ENCODE results near the gene CHPF.

CHPF gene

GRCh38 chr2:219552382-219553167, 9.0 kb upstream of the CHPF start:
- peak in 50 of 51 donors; percentile 51 to 94 (median 80) for DNase-seq

DNA sequence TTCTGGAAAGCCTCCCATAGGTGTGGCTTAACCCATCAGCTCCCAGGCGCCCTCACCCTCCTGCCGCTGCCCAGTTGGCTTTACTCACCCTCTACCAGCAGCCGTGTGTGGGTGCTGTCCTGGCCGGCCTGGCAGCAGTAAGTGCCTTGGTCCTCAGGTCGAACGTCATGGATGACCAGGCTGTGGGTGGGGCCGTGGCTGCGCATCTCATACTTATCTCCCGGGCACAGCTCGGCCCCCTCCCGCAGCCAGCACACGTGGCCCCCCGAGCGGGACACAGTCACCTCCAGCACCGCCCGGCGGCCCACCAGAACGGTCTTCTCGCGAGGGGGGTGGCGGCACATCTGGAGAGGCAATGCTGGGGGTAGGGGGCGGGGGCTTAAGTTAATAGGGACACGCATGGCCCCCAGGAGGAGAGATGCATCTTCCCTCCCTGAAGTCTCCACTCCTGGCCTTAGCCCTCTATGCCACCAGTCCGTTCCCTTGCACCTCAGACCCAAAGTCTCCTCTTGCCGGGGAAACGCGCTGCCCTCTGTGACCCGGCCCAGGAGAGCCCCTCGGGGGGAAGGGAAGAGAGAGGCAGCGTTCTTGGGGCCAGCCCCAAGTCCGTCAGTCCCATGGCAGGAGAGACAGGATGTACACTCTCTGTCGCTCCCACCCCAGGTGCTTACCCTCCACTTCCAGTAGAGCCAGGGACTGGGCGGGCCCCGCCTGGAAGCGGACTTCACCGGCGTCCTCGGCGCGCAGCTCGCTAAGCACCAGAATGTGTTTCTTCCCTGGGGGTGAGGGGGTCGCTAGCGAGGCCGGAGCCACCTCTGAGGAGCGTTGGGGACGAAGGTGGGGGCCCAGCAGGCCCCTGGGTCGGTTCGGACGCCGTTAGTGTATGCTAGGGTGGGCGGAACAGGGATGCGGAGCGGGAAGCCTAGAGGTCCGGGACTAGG, 8.1 kb upstream of the CHPF start:
- peak in 27 of 51 donors; percentile 5 to 53 (median 28) for DNase-seq

DNA sequence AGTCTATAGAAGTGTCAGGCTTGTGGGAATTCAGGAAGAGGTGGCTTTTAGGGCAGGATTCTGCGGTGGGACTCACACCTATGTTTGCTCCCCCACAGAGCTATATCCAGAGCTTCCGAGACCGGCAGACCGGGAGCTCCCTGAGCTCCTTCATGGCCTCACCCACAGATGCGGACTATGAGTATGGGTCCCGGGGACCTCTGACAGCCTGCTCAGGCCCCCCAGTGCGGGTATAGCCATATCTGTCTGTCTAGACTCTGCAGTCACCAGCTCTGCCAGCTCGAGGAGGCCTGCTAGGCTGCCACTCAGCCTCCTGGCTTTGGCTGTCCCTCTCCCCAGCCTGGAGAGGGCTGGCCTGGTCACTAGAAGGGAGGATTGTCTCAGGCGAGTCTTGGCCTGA, 6.0 kb upstream of the CHPF start:
- no peak for DNase-seq

- no peak for DNase-seq
These were observed 5.4 kb upstream of the CHPF start for GRCh38 chr2:219548990-219549389.

- no peak for DNase-seq
These were observed 4.0 kb upstream of the CHPF start for GRCh38 chr2:219547621-219548020.

GRCh38 chr2:219545943-219546352, 2.3 kb upstream of the CHPF start:
- DNase-seq = peak in 1 of 51 donors; percentile 15

DNA sequence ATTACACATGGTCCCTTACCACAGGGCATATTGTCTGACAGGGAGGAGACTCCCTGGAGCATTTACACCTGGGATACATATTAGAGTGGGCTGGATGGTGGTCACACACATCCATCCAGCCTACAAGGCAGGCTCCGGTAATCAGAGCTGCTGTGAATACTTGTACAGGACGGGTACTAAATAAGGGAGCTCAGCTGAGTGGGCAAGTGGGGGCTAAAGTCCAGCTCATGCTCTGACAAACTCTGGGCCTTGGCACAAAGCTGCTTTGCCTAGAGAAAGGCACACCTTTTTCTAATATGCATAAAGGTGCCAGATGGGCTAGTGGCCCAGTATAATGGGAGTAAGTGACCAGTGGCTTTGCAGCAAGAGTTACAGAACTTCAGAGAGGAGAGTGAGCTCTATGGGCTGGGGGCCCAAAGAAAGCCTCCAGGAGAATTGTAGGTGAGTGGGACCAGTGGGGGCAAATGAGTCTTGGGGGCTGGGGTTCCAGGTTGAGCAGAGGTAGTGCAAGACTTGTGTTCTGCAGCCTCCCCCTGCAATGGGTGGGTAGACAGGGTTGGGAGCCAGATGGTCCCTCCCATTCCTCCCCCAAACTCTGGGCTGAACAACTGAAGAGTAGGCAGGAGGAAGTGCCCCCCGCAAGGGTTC, 1.8 kb upstream of the CHPF start:
- no peak for DNase-seq

DNA sequence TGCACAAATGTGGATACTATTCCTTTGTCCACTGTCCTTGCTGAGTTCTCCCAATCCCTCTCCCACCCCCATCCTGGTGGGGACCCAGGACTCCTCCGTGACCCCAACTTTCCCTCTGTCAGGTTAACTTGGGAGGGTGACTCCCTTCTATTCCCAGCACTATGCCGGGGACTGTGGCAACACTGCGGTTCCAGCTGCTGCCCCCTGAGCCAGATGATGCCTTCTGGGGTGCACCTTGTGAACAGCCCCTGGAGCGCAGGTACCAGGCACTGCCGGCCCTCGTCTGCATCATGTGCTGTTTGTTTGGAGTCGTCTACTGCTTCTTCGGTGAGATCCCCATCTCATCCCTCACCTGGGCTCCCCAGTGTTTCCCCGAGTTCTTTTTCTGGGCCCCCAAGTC, 958 bp upstream of the CHPF start:
- no peak for DNase-seq

GRCh38 chr2:219542931-219543595, 546 bp downstream of the CHPF start:
- DNase-seq = peak in 8 of 51 donors; percentile 20 to 61 (median 50)

GRCh38 chr2:219541611-219542180, 1.9 kb downstream of the CHPF start:
- DNase-seq = peak; percentile 14 to 89 (median 67)

DNA sequence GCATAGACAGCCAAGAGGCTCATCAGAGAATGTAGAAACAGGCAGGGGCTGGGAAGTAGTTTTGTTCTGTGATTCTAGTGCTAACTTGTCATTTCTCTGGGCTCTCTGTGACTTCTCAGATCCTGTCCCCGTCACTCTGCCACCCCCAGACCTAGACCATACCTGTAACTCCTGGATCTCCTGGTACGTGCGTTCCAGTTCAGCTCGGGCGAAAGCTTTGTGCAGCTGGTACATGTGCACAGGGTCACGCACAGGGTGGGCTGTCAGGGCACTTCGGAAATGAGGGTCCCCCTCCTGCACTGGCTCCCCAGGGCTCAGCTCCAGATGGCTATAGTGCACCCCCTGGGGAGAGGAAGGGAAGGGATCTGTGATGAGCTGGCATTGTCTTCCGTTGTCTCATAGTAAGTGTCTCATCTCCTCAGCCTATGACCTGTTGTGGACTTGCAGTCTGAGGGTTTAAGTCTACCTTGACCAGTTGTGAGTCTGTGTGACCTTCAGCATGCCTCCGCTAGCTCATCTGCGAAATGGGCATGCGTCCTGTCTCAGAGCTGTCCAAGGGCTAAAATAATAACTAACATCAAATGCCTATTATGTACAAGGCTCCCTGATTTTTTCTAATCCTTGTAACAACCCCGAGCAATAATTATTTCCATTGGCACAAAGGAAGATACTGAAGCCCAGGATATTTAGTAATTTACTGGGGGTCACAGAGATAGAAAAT, 2.7 kb downstream of the CHPF start:
- no peak for DNase-seq

- no peak for DNase-seq
These were observed 3.5 kb downstream of the CHPF start for GRCh38 chr2:219539926-219540678.

DNA sequence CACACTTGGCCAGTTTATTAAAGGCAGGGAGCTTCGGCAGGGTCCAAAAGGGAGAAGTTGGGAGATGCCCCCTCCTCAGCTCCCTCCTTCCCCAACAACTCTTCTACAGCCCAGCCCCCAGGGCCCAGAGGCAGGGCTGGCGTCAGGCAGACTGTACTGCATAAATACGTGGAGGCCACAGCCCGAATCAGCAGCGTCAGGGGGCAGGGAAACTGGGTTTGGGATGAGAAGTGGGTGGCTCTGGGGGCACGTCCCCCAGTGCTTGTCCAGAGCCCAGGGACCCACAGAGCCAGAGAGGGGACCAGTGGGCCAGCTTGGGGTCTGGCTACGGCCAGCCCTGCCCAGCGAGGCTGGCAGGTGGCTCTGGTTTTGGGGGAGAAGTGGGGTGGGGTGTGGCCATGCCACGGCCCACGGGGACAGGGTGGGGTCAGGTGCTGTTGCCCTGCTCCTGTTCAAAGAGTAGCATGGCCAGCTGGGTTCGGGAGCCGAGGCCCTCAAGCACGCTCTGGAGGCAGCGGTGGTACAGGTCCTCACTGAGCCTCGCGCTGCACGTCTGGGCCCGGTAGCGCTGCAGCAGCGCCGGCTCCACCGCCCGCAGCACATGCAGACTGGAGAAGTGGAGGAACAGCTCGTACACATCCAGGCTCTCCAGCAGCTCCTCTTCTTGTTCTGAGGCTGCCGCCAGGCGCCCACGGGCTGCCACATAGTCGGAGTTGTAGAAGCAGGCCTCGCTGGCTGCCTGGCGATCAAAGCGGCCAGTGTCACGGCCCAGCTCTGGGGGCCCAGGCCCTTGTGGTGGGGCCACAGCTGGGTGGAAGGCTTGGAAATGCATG, 4.4 kb downstream of the CHPF start:
- DNase-seq = no peak

DNA sequence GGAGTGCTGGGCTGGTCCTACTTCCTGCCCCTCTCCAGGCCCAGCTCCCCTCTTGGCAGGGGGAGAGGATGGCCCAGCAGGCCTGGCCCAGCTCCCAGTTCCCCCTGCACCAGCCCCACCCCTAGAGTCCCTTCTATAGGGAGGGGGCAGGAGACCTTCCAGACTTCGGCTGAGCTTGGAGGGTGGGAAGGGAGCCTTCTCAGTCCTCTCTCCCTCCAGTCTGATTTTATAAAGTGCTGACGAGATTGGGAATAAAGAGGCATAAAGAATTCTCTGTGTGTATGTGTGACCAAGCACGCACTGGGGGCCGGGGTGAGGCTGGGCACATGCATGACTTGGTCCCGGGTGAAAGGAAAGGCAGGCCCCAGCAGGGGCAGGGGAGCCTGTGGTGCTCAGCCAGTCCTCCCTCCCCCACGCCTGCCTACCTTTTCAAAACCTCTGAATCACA, 5.1 kb downstream of the CHPF start:
- peak in 6 of 51 donors; percentile 15 to 27 (median 22) for DNase-seq

DNA sequence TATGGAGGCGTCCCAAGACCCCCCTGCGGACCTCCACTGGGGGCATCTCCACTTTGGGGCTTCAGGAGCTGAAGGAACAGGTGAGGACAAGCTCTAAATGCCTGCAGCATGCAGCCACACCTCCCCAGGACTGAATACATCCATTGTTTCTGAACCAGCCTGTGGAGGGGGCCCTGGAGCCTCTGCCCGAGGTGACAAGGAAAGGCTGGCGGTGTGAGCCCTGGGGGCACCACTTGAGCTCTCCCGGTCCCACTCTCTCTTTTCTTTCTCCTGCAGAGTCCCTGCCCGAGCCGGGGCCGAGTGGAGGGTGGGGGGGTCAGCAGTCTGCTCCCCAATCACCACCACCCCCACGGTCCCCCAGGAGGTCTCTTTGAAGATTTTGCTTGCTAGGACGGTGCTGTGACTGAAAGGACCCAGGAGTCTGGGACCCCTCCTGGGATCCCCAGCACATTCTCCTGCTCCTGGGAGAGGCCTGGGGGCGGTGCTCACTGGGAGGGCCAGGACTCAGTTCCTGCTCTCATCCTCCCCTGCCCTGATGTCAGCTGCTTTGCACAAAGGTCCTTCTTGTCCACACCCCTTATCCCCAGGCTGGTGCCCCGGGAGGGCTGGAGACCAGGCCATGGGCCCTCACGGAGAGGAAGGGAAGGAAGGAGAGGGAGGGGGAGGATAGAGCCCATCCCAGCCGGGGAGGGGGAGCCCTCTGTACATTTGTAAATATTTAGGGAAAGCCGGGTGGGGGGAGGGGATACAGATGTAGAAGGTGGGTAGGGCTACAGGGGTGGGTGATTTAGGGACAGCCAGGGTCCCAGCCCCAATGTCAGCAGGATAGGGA, 5.7 kb downstream of the CHPF start:
- no peak for DNase-seq

GRCh38 chr2:219536967-219537366, 6.6 kb downstream of the CHPF start:
- no peak for DNase-seq

DNA sequence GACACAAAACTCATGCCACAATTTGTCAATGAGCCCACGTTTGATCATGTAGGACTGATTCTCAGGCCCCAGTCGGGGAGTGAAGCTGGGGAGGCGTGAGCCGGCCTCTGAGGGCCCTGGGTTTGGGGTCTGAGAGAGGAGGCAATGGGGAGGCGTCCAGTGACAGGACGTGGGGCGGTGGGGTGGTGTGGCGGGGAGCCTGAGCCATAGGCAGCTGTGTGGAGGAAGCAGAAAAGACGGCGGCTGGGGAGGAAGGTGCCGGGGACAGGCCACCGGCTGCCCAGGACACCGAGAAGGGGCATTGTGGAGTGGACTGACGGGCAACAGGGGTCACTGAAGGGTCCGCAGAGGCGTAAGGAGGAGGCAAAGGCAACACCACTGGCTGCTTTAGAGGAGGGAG, 7.2 kb downstream of the CHPF start:
- DNase-seq = no peak

Measured in hypothalamus (tissue), 51 donors.